A549 (cell line): Measurements from ENCODE around the gene RPL27.
A peak's percentile ranks its signal among the peaks of the same experiment; 100 is the strongest.

Source experiments
- FOSL2 ChIP-seq, 2 experiments: fragments of 450-650 bp in 1 of 2; fragments of >200 bp in 1 of 2; sonication (Bioruptor Twin) in 1 of 2; formaldehyde crosslinking; IDR thresholded peaks; 2 replicates each; pipeline versions ENCODE4 v1.5.0 to v1.6.1; 2016 to 2020; ENCODE audit warnings: mild to moderate bottlenecking in 1 of 2, moderate library complexity in 1 of 2
- HOXB5 ChIP-seq: fragments of 250-450 bp; sonication (Bioruptor Pico); IDR thresholded peaks from 2 replicates; pipeline ENCODE4 v1.5.0; 2020; ENCODE audit warnings: mild to moderate bottlenecking, moderate library complexity
- TF ChIP-seq, protein P1 (sequence below): fragments of >200 bp; sonication (Bioruptor Twin); formaldehyde crosslinking; IDR thresholded peaks from 3 replicates; pipeline ENCODE4 v1.5.1; 2016

DNA sequence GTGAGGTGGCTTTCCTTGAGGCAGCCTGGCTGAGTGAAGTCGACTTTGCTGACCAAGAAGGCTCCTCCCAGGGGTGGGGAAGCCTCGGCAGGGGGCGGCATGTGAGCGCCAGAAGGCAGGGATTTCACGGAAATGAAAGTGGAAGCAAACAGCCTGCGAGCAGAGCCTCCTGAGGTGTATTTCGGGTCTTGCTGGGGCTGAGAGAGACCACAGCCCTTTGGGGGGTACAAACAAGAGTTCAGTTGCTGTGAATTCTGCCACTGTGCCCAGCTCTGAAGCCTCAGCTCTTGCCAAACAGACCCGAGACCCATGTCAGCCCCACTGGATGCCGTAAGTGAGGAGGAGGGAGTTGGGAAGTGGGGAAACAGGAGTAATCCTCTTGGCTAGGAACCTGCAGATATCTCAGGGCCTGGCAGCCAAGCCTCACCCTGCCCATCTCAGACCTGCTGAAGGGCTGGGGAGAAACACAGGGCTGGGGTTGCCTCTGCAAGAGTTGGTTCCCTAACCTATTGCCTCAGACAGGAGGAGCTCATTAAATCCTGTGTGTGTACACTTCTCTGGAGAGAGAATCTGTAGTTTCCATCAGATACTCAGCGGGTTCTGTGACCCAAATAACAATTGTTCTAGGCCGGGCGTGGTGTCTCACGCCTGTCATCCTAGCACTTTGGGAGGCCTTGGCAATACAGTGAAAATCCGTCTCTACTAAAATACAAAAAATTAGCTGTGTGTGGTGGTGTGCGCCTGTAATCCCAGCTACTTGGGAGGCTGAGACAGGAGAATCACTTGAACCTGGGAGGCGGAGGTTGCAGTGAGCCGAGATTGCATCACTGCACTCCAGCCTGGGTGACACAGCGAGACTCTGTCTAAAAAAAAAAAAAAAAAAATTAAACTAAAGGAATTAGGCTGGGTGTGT is 8.7 kb downstream of the RPL27 start, which contains the start of gene IFI35:
- TF ChIP-seq HOXB5 (CRISPR knock-in tag): no peak
- no peak for TF ChIP-seq FOSL2 (IDR thresholded peaks at IDR 0.05)
- no peak for TF ChIP-seq FOSL2 (CRISPR knock-in tag; IDR thresholded peaks at IDR 0.05)
- TF ChIP-seq, protein P1, sequence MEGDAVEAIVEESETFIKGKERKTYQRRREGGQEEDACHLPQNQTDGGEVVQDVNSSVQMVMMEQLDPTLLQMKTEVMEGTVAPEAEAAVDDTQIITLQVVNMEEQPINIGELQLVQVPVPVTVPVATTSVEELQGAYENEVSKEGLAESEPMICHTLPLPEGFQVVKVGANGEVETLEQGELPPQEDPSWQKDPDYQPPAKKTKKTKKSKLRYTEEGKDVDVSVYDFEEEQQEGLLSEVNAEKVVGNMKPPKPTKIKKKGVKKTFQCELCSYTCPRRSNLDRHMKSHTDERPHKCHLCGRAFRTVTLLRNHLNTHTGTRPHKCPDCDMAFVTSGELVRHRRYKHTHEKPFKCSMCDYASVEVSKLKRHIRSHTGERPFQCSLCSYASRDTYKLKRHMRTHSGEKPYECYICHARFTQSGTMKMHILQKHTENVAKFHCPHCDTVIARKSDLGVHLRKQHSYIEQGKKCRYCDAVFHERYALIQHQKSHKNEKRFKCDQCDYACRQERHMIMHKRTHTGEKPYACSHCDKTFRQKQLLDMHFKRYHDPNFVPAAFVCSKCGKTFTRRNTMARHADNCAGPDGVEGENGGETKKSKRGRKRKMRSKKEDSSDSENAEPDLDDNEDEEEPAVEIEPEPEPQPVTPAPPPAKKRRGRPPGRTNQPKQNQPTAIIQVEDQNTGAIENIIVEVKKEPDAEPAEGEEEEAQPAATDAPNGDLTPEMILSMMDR: peak; percentile 41
